Neural progenitor cell (in vitro differentiated cells): Measurements from ENCODE around the gene HMBS.

ENCODE experiments used
- EZH2 ChIP-seq: fragments of 200-600 bp; sonication (generic); IDR thresholded peaks from 2 replicates; pipeline ENCODE4 v1.6.1; 2017; ENCODE audit warnings: antibody characterized with exemption, mild to moderate bottlenecking, moderate library complexity
- EZH2phosphoT487 ChIP-seq: fragments of 200-600 bp; sonication (generic); IDR thresholded peaks from 2 replicates; pipeline ENCODE4 v1.6.1; 2017; ENCODE audit warnings: antibody characterized with exemption
- TF ChIP-seq, protein P1 (sequence below): fragments of 200-600 bp; sonication (generic); IDR thresholded peaks from 2 replicates; pipeline ENCODE4 v1.5.1; 2017; ENCODE audit warnings: antibody characterized with exemption, mild to moderate bottlenecking

DNA sequence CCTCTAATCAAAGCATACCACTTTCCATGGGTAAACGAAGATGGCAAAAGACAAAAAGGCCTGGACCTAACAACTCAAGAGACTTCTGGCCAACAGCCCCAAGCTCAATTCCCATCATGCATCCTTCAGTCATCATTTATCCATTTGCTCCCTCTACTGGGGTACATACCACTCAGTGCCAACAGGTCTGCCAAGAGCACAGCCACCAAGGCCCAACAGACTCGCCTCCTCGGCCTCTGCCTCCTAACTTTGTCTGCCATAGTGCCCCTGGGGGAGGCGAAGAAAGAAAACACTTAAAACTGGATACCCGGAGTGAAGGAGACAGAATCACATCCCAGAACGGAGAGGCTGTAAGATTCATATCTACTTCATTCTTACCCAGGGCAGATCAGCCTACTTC lies 28.8 kb upstream of the HMBS start:
- TF ChIP-seq, protein P1, sequence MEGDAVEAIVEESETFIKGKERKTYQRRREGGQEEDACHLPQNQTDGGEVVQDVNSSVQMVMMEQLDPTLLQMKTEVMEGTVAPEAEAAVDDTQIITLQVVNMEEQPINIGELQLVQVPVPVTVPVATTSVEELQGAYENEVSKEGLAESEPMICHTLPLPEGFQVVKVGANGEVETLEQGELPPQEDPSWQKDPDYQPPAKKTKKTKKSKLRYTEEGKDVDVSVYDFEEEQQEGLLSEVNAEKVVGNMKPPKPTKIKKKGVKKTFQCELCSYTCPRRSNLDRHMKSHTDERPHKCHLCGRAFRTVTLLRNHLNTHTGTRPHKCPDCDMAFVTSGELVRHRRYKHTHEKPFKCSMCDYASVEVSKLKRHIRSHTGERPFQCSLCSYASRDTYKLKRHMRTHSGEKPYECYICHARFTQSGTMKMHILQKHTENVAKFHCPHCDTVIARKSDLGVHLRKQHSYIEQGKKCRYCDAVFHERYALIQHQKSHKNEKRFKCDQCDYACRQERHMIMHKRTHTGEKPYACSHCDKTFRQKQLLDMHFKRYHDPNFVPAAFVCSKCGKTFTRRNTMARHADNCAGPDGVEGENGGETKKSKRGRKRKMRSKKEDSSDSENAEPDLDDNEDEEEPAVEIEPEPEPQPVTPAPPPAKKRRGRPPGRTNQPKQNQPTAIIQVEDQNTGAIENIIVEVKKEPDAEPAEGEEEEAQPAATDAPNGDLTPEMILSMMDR, result no peak
- TF ChIP-seq EZH2, result no peak
- TF ChIP-seq EZH2phosphoT487, result no peak
